ENCODE results near the gene C15orf39.

DNA sequence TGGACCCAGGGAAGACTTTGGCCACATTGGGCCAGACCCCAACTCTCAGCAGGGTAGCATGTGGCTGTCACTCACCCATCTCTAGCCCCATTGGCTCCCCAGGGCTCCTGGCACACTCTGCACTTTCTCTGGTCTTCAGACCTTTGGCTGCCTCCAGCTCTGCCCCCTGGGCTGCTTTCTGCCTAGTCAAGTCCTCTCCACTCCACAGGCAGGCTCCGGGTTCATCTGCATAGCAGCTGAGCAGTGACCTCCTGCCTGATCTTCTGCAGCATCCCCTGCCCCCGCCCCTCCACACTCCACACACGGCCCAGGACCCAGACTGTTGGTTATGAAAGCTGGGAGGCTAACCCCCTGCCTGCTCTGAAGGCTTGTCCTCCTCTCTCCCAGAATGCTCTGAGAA, 8.4 kb upstream of the C15orf39 start:
- TF ChIP-seq CTCF (IDR thresholded peaks at IDR 0.05; ENCODE audit: low read depth, low read length, poor library complexity, severe bottlenecking) (no peak), EZH2phosphoT487 (IDR thresholded peaks at IDR 0.05; ENCODE audit: borderline replicate concordance, low read length) (no peak)

Measured in DOHH2 (cell line).